K562 (cell line): Measurements from ENCODE around the gene LDLR. TPM values are rescaled to one million over a fixed set of nuclear protein-coding genes. Genes with fewer than 3 reads are reported as not detected.

Experiments used
- E2F1 ChIP-seq: sonication (generic); formaldehyde crosslinking; IDR thresholded peaks from 2 replicates; pipeline ENCODE4 v1.8.1; 2023; ENCODE audit warnings: mild to moderate bottlenecking, missing genetic modification reagents, moderate library complexity
- HMGXB4 ChIP-seq: sonication (generic); formaldehyde crosslinking; IDR thresholded peaks from 2 replicates; pipeline ENCODE4 v1.8.1; 2023; ENCODE audit warnings: mild to moderate bottlenecking, missing genetic modification reagents
- IRF1 ChIP-seq: sonication (generic); formaldehyde crosslinking; IDR thresholded peaks from 2 replicates; pipeline ENCODE4 v1.8.0; 2022; ENCODE audit warnings: missing genetic modification reagents, mild to moderate bottlenecking, borderline replicate concordance
- MEF2D ChIP-seq: conservative IDR thresholded peaks from 2 replicates; pipeline ENCODE4 v1.6.1; 2016; ENCODE audit warnings: low read depth, missing genetic modification characterization, missing compliant biosample characterization
- MYC ChIP-seq, 2 experiments: fragments of 250-450 bp in 1 of 2; sonication (Bioruptor Pico) in 1 of 2; IDR thresholded peaks; 2 replicates each; pipeline versions ENCODE4 v1.5.1 to v1.6.1; 2012 to 2021; ENCODE audit warnings: low read depth in 2 of 2, borderline replicate concordance in 1 of 2, improper control_type of control experiment in 1 of 2, low read length in 1 of 2, mild to moderate bottlenecking in 1 of 2, moderate library complexity in 1 of 2
- NCOA6 ChIP-seq: fragments of 450-650 bp; IDR thresholded peaks from 2 replicates; pipeline ENCODE4 v1.6.1; 2017; ENCODE audit warnings: mild to moderate bottlenecking
- NR2C2 ChIP-seq, 2 experiments: fragments of 200-800 bp in 1 of 2; sonication (Bioruptor generic) in 1 of 2; sonication (generic) in 1 of 2; formaldehyde crosslinking in 1 of 2; IDR thresholded peaks; 2 replicates each; pipeline versions ENCODE4 v1.6.1 to v1.8.0; 2016 to 2022; ENCODE audit warnings: mild to moderate bottlenecking in 1 of 2, missing compliant biosample characterization in 1 of 2, missing genetic modification characterization in 1 of 2, missing genetic modification reagents in 1 of 2
- PATZ1 ChIP-seq: fragments of 250-450 bp; sonication (Bioruptor Pico); IDR thresholded peaks from 2 replicates; pipeline ENCODE4 v1.5.0; 2020; ENCODE audit warnings: mild to moderate bottlenecking, borderline replicate concordance
- POLR2AphosphoS2 ChIP-seq: IDR thresholded peaks from 2 replicates; pipeline ENCODE4 v1.6.1; 2012; ENCODE audit warnings: low read length, improper control_type of control experiment
- POLR2AphosphoS5 ChIP-seq: IDR thresholded peaks from 2 replicates; pipeline ENCODE4 v1.6.1; 2011; ENCODE audit warnings: mild to moderate bottlenecking, low read depth, low read length, moderate library complexity; ENCODE audit not compliant: control insufficient read depth, insufficient read depth
- POLR2B ChIP-seq: fragments of 450-650 bp; IDR thresholded peaks from 2 replicates; pipeline ENCODE4 v1.6.1; 2018; ENCODE audit warnings: low read depth; ENCODE audit not compliant: partially characterized antibody
- RBFOX2 ChIP-seq: fragments of 200-400 bp; formaldehyde crosslinking; IDR thresholded peaks from 2 replicates; pipeline ENCODE4 v1.6.1; 2017; ENCODE audit warnings: low read depth, mild to moderate bottlenecking, low read length, moderate library complexity
- RBM17 ChIP-seq: fragments of 200-400 bp; formaldehyde crosslinking; IDR thresholded peaks from 2 replicates; pipeline ENCODE4 v1.6.1; 2017; ENCODE audit warnings: low read depth, mild to moderate bottlenecking, low read length, borderline replicate concordance
- THRAP3 ChIP-seq: fragments of 450-650 bp; IDR thresholded peaks from 2 replicates; pipeline ENCODE4 v1.6.1; 2016; ENCODE audit warnings: mild to moderate bottlenecking, inconsistent platforms, borderline replicate concordance
- ZBTB7A ChIP-seq: IDR thresholded peaks from 2 replicates; pipeline ENCODE4 v1.6.1; 2011; ENCODE audit warnings: low read depth, mild to moderate bottlenecking, low read length, moderate library complexity, borderline replicate concordance; ENCODE audit not compliant: control insufficient read depth
- ZNF263 ChIP-seq: sonication (generic); formaldehyde crosslinking; IDR thresholded peaks from 2 replicates; pipeline ENCODE4 v1.8.0; 2022; ENCODE audit warnings: mild to moderate bottlenecking, missing genetic modification reagents, borderline replicate concordance
- ZNF384 ChIP-seq: IDR thresholded peaks from 2 replicates; pipeline ENCODE4 v1.6.1; 2012; ENCODE audit warnings: low read depth, low read length, improper control_type of control experiment
- ZNF444 ChIP-seq: fragments of 250-450 bp; sonication (Bioruptor Pico); IDR thresholded peaks from 2 replicates; pipeline ENCODE4 v1.4.0; 2020; ENCODE audit warnings: mild to moderate bottlenecking, moderate library complexity
- ZNF589 ChIP-seq: fragments of 200-800 bp; sonication (Bioruptor generic); IDR thresholded peaks from 2 replicates; pipeline ENCODE4 v1.6.1; 2016; ENCODE audit warnings: low read depth, missing genetic modification characterization, missing compliant biosample characterization
- polyA plus RNA-seq, 8 experiments: library from polyadenylated mRNA; depleted of rRNA in 4 of 8; stranded (reverse) in 5 of 8; unstranded in 3 of 8; fragments of >200 nt; fragmentation: Nextera tagmentation in 2 of 8; fragmentation: Illumina TruSeq in 1 of 8; extraction: Ambion mirVana in 2 of 8; extraction: Trizol in 1 of 8; gene quantifications; 2 replicates each; pipeline versions ENCODE4 v1.2.1 to v1.2.3, GENCODE V29; 2011 to 2014; ENCODE audit warnings: inconsistent platforms in 1 of 8, missing spikeins in 1 of 8
- total RNA-seq, 7 experiments: library from RNA; depleted of rRNA in 6 of 7; stranded (reverse); fragments of >200 nt in 6 of 7; fragmentation: Illumina TruSeq in 2 of 7; extraction: Trizol in 2 of 7; gene quantifications; 2 replicates each; pipeline versions ENCODE4 v1.2.1 to v1.2.3, GENCODE V29; 2011 to 2021; ENCODE audit warnings: low replicate concordance in 1 of 7

The LDLR gene
- total and polyA plus RNA-seq, 9 of the 15 experiments (the other 6 are each of a cell fraction or from before 2014, with no cell fraction given), result 19.9 to 114 (median 56.3) TPM

- TF ChIP-seq PATZ1 (CRISPR knock-in tag) (no peak), POLR2AphosphoS2 (peak; percentile 66), POLR2B (peak; percentile 64), NR2C2 (CRISPR knock-in tag; IDR thresholded peaks at IDR 0.05) (no peak), NR2C2 (tag; IDR thresholded peaks at IDR 0.05) (no peak), MYC (IDR thresholded peaks at IDR 0.05; ENCODE audit: low read depth, low read length) (no peak), MYC (CRISPR knock-in tag; IDR thresholded peaks at IDR 0.05; ENCODE audit: borderline replicate concordance, low read depth) (no peak), E2F1 (CRISPR knock-in tag) (no peak), ZNF263 (CRISPR knock-in tag) (no peak), ZNF444 (CRISPR knock-in tag) (no peak), ZBTB7A (no peak), THRAP3 (0 out of 2 replicates have a peak, but pooled peaks have one; percentile 80), IRF1 (CRISPR knock-in tag) (no peak), NCOA6 (no peak), HMGXB4 (CRISPR knock-in tag) (no peak), ZNF384 (peak; percentile 39; the same call in 1 of the 2 replicates), MEF2D (tag) (no peak), POLR2AphosphoS5 (peak; percentile 35; the same call in 1 of the 2 replicates), RBFOX2 (0 out of 2 replicates have a peak, but pooled peaks have one; percentile 12), RBM17 (no peak), ZNF589 (CRISPR knock-in tag) (no peak)
These were observed 36.9 kb downstream of the LDLR start (continued) for GRCh38 chr19:11125994-11126685.
